Mucosa of stomach (tissue), 1 donor: ENCODE data around the gene DPYSL3.
"Not testable (repeated sequence)": the region's sequence is repeated elsewhere in the genome, so short reads cannot be mapped to it uniquely, and the experiment has no call there.

ENCODE experiments used
- H3K27me3 ChIP-seq: one replicate; pipeline ENCODE4 v1.7.0; 2013; ENCODE audit warnings: mild to moderate bottlenecking, low read length; ENCODE audit not compliant: control insufficient read depth, insufficient read depth
- H3K36me3 ChIP-seq: one replicate; pipeline ENCODE4 v1.7.0; 2013; ENCODE audit warnings: low read length; ENCODE audit not compliant: control insufficient read depth, insufficient read depth
- H3K4me1 ChIP-seq: one replicate; pipeline ENCODE4 v1.7.0; 2013; ENCODE audit warnings: mild to moderate bottlenecking, low read length; ENCODE audit not compliant: control insufficient read depth, insufficient read depth
- H3K4me3 ChIP-seq: one replicate; pipeline ENCODE4 v1.7.0; 2013; ENCODE audit warnings: low read length
- H3K9ac ChIP-seq: one replicate; pipeline ENCODE4 v1.7.0; 2013; ENCODE audit warnings: mild to moderate bottlenecking, low read length, moderate library complexity
- H3K9me3 ChIP-seq: one replicate; pipeline ENCODE4 v1.7.0; 2013; ENCODE audit warnings: mild to moderate bottlenecking, low read length, moderate library complexity; ENCODE audit not compliant: control insufficient read depth
- donor health status: Pancreatic carcinoma.

The DPYSL3 gene

DNA sequence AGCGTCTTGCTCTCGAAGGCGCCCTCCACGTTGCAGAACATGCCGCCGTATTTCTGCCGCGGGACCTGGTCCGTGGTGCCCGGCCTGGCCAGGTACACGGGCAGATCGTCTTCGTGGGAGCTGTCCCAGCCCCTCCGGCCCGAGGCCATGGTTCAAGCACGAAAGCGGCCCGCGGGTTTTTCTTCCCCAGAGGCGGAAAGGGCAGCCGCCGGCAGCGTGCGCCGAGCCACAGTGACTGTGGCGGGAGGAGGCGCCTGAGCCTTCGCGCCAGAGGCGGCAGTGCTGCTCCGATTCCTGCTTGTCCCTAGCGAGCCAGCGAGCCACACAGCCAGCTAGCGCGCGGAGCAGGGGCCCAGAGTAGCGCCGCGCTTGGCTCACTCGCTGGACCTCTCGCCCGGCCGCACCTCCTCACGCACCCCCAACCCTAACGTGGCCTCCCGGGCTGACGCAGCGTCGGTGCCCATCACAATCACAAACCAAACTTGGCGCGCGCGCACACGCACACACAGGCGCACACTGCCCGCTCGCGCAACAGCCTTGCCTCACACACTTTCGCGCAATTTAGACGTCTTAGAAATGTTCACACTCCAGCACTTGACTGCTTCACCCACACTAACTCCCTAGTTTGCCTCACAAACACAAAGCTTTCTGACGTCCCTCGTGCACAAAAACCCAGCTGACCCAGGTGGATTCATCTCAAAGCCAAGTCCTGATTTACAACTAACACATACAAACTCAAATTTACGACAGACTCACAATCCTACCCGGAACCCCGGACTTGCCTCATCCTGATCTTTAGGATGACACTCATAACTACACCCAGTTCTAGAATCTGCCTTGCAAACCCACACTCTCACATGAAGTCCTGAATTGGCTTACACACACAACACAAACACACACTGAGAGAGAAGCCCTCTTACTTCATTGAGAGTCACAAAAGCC, at the start of gene DPYSL3:
Gene DPYSL3, minus strand, starts transcription at position 359 of the 942 bp plus-strand sequence. Its CDS starts 210 bp downstream, at position 149.
- Histone ChIP-seq H3K27me3 (peaks cover 33% of the 10 kb centered on the region), H3K9ac (peak within 1 kb of the TSS; percentile 53), H3K4me1 (peaks cover 10% of the 10 kb centered on the region), H3K9me3 (no peaks in the 10 kb centered on the region), H3K36me3 (no peaks in the 10 kb centered on the region), H3K4me3 (peak within 1 kb of the TSS; percentile 35)

DNA sequence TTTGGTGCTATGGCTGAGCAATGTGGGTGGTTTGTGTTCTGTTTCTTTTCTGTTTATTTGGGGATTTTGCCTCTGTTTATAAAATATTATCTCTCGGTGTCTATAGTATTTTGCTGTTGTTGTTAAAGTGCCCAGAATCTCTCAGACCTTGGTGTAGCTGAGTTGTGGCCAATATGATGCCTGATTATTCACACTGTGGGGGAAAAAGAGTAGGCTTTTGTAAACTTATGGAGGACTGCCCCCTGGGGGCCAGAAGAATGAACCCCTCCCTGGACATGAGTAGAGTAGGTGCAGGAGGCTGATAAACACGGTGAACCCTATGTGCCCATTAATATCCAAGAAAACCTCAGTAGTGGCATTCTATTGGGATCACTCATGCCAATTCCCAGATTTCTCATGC, 49.0 kb upstream of the DPYSL3 start:
- no peaks in the 10 kb centered on the region for H3K36me3 ChIP-seq
- no peaks in the 10 kb centered on the region for H3K9me3 ChIP-seq
- H3K4me3 ChIP-seq = no peak overlapping the region
- no peak overlapping the region for H3K9ac ChIP-seq
- H3K4me1 ChIP-seq = peaks cover 11% of the 10 kb centered on the region
- H3K27me3 ChIP-seq = no peaks in the 10 kb centered on the region

DNA sequence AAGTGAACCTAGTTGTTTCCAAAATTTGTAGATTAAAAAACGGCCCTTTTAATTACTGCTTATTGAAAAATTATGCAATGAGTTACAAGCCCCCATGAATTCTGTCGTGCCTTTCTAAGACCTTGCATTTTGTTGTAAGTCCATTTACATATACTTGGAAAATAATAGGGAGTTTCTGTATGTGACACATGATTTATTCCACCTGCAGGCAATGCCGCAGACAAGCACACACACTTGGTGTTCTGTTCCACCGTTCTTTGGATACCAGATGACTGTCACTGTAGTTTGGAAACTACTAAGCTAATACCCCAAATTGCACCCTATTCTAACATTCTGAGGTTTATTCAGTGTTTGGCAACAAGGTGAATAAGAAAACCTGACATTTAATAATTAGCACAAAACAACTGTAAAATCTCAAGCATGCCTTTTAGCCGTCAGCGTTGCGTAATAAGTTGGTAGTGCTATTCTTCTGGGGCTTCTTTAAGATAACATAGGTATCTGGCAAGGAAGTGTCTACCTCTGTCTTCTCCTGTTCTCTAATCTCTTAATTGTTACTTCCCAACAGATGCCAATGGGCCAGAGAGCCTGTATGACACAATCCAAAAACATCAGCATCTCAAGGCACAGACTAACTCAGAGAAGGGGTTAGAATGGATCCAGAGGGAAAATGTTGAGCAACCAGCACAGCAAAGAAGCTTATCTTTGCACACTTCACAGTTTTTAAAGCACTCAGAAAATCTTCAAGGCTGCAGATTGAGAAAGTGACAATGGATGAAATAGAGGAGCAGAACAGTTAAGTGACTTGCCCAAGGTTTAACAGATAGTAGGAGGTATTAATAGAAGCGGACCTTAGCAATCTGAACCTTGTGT, 48.2 kb upstream of the DPYSL3 start:
- Histone ChIP-seq H3K27me3 (no peaks in the 10 kb centered on the region), H3K4me1 (peaks cover 11% of the 10 kb centered on the region), H3K36me3 (no peaks in the 10 kb centered on the region), H3K9me3 (no peaks in the 10 kb centered on the region), H3K4me3 (no peak overlapping the region), H3K9ac (no peak overlapping the region)

DNA sequence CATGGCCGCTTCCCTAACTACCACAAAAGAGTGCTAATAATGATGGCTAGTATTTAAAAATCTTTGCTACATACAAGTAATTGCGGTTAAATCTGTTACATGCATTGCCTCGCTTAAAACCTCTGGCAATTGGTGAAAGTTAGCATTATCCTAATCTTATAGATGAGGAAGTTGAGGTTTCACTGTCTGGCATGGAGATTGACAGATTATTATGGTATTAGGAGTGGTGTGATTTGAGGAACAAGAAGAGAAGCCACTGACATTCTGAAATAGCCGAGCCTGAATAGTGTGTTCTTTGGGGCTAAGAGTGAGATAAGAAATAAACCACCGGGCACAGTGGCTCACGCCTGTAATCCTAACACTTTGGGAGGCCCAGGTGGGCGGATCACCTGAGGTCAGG, 45.3 kb upstream of the DPYSL3 start:
- H3K4me3 ChIP-seq = no peak overlapping the region
- no peak overlapping the region for H3K9ac ChIP-seq
- H3K27me3 ChIP-seq = no peaks in the 10 kb centered on the region
- H3K9me3 ChIP-seq = no peaks in the 10 kb centered on the region
- H3K36me3 ChIP-seq = no peaks in the 10 kb centered on the region
- H3K4me1 ChIP-seq = peaks cover 11% of the 10 kb centered on the region

DNA sequence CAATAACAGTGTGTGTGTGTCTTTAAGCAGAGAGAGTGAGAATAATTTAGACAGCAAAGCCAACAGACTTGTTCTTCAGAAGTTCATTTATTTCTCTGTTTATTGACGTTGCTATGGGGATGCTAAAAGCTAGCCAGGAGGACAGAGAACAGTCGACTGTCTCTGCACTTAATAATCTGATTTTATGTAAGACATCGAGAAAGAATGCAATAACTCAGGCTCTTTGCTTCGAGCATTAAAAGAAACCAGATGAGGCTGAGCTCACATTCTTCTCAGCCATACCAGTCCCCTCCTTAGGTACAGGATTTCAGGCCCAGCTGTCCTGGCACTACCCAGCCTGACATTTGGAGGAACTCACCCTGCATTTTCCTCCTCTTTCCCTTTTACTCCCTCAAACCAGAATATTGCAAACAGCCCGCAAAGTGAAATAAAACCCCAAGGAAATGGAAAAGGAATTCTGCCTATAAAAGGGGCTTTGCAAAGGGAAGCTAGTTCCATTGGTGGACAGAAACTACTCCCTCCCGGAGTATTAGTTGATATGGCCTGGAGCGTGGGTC, 44.5 kb upstream of the DPYSL3 start:
- Histone ChIP-seq H3K9ac (no peak overlapping the region), H3K36me3 (no peaks in the 10 kb centered on the region), H3K27me3 (no peaks in the 10 kb centered on the region), H3K9me3 (no peaks in the 10 kb centered on the region), H3K4me1 (peaks cover 11% of the 10 kb centered on the region), H3K4me3 (no peak overlapping the region)

DNA sequence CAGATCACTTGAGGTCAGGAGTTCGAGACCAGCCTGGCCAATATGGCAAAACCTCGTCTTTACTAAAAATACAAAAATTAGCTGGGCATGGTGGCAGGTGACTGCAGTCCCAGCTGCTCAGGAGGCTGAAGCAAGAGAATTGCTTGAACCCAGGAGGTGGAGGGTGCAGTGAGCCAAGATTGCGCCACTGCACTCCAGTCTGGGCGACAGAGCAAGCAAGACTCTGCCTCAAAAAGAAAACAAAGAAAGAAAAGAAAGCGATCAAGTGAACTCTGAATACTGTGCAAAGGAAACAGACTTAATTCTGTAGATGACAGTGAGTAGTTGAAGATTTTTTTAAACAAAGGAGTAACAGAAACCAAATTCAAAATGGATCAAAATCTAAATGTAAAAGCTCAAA, 43.9 kb upstream of the DPYSL3 start:
- H3K4me1 ChIP-seq = peaks cover 11% of the 10 kb centered on the region
- H3K27me3 ChIP-seq, H3K9ac ChIP-seq, H3K36me3 ChIP-seq, H3K9me3 ChIP-seq, H3K4me3 ChIP-seq: not testable (repeated sequence)

DNA sequence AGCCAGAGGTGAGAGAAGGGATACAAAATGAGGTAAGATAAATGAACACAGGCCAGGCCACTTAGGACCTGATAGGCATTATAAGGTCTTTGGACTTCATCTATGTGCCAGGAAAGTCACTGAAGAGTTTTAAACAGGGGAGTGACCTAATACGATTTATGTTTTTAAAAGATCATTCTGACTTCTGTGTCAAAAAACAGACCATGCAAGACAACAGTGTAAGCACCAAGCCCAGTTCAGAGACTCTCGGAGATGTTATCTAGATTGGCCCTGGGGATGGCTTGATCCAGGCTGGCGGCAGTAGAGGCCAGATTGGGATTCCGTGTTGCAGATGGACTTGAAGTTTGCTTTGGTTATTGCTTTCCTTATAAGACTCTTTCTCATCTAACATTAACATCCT, 43.0 kb upstream of the DPYSL3 start:
- Histone ChIP-seq H3K9ac (no peak overlapping the region), H3K9me3 (no peaks in the 10 kb centered on the region), H3K36me3 (no peaks in the 10 kb centered on the region), H3K27me3 (no peaks in the 10 kb centered on the region), H3K4me3 (no peak overlapping the region), H3K4me1 (peaks cover 11% of the 10 kb centered on the region)

DNA sequence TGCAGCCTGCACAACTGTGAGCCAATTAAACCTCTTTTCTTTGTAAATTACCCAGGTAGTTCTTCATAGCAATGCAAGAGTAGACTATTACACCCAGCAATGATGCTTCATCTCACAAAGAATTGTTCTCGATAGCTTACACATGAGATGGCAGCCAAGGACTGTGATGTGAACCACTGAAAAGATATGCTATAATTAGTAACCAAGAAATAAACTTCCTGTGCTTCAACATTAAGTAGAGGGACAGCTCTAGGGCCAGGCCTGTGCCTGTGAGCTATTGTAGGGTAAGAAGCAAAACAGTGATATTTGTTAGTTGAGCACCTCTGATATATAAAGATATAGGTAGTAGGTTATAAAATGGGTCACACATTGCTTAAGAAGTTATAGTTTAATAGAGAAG, 41.8 kb upstream of the DPYSL3 start:
- H3K36me3 ChIP-seq = no peaks in the 10 kb centered on the region
- H3K27me3 ChIP-seq = no peaks in the 10 kb centered on the region
- no peak overlapping the region for H3K4me3 ChIP-seq
- H3K4me1 ChIP-seq = peaks cover 11% of the 10 kb centered on the region
- no peak overlapping the region for H3K9ac ChIP-seq
- no peaks in the 10 kb centered on the region for H3K9me3 ChIP-seq

DNA sequence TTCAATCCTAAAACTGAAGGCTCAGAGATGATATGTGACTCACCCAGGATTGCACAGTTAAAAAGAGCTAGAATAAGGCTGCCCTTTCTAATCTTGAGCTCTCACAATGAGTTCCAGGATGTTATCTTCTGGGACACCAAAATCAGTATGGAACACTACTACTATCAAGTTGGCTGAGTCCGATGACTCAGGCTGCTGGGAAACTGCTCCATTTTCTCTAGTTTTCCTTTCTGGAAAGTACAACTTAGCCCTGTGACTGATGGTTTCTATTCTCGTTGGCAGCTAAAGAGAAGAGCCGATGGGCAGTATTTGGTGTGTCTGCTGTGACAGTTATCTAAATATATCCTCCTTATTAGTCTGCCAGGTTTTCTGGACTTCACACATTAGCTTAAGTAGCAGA, 37.9 kb upstream of the DPYSL3 start:
- no peaks in the 10 kb centered on the region for H3K27me3 ChIP-seq
- H3K9me3 ChIP-seq = no peaks in the 10 kb centered on the region
- no peaks in the 10 kb centered on the region for H3K36me3 ChIP-seq
- no peak overlapping the region for H3K9ac ChIP-seq
- no peaks in the 10 kb centered on the region for H3K4me1 ChIP-seq
- H3K4me3 ChIP-seq = no peak overlapping the region

DNA sequence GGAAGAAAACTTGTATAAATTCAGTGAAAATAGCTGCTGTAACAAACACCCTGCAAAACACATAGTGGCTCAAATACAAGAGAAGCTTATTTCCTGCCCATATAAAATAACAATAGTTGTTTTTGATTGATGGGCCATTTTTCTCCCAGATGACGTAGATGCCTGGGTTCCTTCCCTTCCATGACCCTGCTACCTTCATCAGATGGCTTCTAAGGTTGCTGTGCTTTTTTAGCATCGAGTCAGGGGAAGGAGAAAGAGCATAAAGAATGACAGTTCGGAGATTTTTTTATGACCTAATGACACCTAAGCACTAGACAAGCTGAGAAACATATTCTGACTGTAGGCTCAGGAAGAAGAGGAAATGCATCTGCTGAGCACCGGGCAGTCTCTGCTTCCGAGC, 34.7 kb upstream of the DPYSL3 start:
- H3K9ac ChIP-seq = no peak overlapping the region
- H3K4me3 ChIP-seq = no peak overlapping the region
- no peaks in the 10 kb centered on the region for H3K27me3 ChIP-seq
- no peaks in the 10 kb centered on the region for H3K9me3 ChIP-seq
- no peaks in the 10 kb centered on the region for H3K4me1 ChIP-seq
- no peaks in the 10 kb centered on the region for H3K36me3 ChIP-seq

DNA sequence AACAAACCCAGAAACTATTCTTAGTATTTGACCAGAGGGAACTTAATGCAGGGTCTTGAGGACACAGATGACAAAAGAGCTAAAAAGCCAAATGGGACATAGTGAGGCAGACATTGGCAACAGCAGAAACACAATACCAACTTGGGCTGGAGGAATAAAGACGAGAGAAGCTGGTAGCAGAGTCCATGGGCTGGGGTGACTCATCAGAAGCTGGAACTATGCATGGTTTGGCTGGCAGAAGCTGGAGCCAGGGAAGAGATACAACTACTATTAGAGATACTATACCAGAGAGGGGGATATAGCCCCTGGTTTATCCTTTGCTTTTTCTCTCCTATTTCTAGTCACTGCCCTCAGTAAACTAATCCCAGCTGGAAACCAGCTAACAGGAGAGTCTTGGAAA, 29.2 kb upstream of the DPYSL3 start:
- no peaks in the 10 kb centered on the region for H3K27me3 ChIP-seq
- peaks cover 6% of the 10 kb centered on the region for H3K4me1 ChIP-seq
- no peaks in the 10 kb centered on the region for H3K36me3 ChIP-seq
- no peaks in the 10 kb centered on the region for H3K9me3 ChIP-seq
- H3K4me3 ChIP-seq = no peak overlapping the region
- H3K9ac ChIP-seq = no peak overlapping the region

DNA sequence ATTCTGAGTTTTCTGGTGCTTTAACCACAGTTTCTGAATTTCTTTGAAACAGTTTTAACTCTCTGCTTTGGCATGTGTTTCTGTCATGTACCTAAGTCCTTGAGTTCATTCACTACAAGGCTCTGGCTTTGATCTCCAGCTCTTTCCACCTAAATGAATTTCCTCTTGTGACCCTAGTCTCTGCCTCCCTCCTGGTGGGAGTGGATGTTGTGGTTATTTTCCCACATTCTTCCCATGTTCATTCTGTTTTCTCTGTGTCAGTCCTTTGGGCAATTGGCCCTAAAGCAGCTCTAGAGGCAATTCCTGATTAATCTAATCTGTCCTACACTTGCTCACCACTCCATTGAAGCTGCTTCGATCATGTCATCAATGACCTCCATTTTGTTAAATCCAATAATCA, 28.4 kb upstream of the DPYSL3 start:
- Histone ChIP-seq H3K4me1 (peaks cover 6% of the 10 kb centered on the region), H3K9ac (no peak overlapping the region), H3K9me3 (no peaks in the 10 kb centered on the region), H3K4me3 (no peak overlapping the region), H3K36me3 (no peaks in the 10 kb centered on the region), H3K27me3 (no peaks in the 10 kb centered on the region)
